NCI-H1694 treated with DMSO at 0.1 percent for 48 hours (cell line): Measurements from ENCODE around the gene GTF2A2.
A peak's percentile ranks its signal among the peaks of the same experiment; 100 is the strongest.
"Not testable (repeated sequence)": the region's sequence is repeated elsewhere in the genome, so short reads cannot be mapped to it uniquely, and the experiment has no call there.

Experiments
- DNase-seq: peaks from one replicate; lab custom pipeline; 2025; lab: John Stamatoyannopoulos, UW

GTF2A2 gene

GRCh38 chr15:59656897-59657634 is at the start of gene GTF2A2:
Gene GTF2A2 (minus strand): TSS chr15:59657515. CDS start chr15:59652277, 5,238 bp downstream.
- DNase-seq, result peak; percentile 67

GRCh38 chr15:59703979-59704796 is 46.9 kb upstream of the GTF2A2 start:
- DNase-seq, result no peak

DNA sequence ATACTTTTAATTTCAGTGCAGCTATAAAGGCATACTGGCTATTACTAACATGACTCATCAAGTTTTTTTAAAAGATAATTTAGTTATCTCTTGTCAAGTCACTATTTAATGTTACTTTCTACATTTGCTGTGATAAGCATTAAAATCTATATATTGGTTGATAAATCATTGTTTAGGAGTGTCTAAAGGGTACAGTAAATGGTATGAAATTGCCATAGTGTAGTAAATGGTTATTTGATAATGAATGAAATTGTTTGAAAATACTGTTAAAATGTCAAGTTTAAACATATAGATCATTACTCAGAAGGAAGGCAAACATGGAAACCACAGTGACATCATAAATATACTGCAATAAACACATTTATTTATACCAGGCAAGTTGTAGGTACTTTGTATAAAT is 45.0 kb upstream of the GTF2A2 start:
- no peak for DNase-seq

GRCh38 chr15:59701880-59702279 is 44.6 kb upstream of the GTF2A2 start:
- DNase-seq, result no peak

DNA sequence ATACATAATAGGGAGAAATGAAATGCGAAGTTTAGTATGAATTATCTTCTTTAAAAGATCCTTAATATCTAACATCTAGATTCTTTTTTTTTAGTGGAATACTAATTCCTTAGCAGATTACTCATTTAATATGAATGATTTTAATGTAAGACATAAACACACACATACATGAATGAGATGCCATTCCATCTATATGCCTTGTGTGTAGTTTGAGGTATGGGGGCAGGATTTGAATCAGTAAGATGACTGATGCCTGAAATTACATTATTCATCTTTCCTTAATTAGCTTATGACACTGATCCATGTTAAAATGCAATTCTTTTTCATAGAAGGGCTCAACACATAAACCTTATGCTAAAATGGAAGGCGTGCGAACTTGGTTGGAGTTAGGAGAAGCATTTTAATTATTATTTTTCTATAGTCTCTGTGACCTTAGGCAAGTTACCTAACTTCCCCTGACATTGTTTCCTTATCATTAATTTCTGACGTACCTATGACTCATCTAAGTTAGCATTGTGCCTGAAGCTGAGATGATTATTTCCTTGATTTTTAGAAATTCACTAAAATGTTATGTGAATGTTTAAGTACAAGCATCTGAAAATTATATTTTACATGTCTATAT is 42.6 kb upstream of the GTF2A2 start:
- DNase-seq, result no peak

GRCh38 chr15:59698065-59698464 is 40.8 kb upstream of the GTF2A2 start:
- DNase-seq, result not testable (repeated sequence)

DNA sequence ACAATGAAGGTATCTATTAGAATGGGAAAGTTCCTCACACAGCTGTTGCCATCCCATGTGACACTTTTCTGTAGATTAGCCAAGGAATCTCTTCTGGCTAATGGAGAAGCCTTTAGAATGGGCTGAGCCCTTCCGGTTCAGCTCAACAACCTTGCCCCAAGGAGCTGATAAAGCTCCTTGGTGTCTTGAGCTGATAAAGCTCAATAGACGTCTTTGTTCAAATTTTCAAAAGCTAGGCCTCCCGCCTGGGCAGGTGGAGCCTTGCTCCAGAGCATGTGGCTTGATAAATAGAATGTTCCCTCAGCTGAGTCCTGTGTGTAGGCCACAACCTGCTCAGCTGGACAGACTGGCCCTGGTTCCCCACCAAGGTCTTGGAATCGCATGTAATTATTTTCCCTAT is 39.0 kb upstream of the GTF2A2 start:
- no peak for DNase-seq

GRCh38 chr15:59694779-59695178 is 37.5 kb upstream of the GTF2A2 start:
- no peak for DNase-seq

DNA sequence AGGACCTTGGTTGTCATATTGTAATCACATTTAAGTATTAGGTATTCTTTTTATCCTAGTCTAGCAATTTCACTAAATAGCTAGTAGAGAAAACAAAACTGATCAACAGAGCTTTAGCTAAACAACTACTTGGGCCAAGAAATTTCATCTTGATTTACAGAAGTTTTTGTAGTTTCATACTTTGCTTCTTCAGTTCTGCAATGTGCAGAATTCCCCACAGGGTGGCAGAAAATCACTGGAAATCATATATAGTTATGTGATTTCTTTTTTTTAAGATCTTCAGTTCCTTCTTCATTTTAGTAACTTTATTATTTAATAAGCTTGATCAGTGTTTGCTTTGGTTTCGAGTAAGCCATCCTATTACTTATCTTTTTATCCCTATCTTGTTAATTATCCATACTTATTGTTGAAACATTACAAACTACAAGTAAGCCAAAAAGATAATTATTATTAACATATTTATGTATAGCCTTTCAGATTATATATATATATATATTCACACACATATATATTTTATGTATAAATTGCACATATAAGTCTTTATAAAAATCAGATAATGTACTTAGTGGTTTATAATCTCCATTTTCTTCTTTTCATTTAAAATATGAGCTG is 34.0 kb upstream of the GTF2A2 start:
- DNase-seq, result peak; percentile 37

- DNase-seq, result peak; percentile 5
Measured at GRCh38 chr15:59689626-59690236, 32.4 kb upstream of the GTF2A2 start.

DNA sequence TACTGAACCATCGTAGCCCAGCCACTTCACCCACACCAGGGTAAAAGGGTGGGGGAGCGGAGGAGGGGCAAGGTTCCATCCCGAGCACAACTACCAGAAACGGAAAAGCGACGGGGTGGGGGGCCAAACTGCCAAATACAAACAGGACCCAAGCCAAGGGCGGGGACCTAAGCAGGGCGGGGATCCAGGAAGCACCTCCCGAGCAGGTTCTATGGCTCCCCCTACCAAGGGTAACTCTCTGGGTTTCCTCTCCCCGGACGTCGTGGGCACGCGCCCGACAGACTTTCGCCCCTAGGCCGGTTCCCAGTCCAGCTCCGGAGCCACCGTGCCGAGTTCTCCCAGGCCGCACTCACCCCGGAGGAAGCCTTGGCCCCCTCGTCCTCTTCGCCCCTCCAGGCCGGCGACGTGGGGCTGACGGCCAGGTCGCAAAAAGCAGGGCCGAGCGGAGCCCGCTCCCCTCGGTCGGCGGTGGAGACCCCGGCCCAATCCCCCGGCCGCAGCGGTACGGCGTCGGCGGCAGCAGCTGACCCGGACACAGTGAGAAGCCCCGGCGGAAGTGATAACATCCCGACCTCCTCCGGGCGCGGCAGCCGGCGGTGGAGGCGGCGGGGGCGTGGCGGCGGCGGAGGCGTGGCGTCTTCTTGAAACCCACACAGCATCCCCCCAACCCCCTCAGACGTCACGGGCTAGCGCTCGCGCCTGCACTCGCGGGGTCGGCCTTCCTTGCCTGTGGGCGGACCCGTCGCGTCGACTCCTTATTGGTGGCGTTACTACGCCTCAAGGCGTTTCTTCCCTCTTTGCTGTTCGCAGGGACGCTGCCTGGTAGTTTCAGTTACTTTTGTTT is 31.7 kb upstream of the GTF2A2 start, which contains the start of gene BNIP2:
BNIP2 (minus strand) TSS at position 539 of the 844 bp plus-strand sequence. CDS start 6,863 bp downstream, outside the sequence.
- DNase-seq, result peak; percentile 87

GRCh38 chr15:59688423-59688781 is 31.1 kb upstream of the GTF2A2 start:
- peak; percentile 37 for DNase-seq

DNA sequence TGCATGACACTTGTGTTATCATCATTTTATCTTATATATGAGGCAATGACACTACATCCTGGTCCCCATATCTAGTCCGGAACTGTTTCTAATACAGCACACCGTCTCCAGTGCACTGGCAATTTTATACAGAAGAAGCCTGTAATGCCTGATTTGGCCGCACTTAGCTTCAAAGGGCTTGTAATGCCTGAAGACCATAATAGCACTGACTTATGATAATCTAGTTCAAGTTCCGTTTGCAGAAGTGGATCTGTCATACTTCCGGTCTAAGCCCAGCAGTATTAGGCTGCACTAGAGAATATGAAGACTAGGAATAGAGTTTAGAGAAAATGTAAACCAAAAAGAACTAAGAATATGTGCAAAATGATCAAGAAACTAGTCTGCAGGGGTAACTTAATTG is 30.5 kb upstream of the GTF2A2 start:
- DNase-seq, result no peak

DNA sequence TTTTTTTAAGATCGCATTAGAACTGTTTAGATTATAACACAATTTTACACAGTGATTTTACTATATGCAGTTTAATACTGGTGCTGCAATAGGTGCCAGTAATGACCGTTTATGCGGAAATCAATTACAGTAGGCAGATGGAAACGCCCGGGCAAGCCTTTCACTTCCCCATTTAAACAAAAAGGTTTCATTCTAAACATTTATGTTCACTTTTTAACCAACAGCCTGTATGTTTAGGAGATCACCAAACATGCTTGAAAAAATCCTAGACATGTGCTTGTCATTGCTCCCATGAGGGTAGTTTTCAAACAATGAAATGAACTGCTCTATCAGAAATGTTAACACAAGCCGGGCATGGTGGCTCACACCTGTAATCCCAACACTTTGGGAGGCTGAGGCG is 29.1 kb upstream of the GTF2A2 start:
- DNase-seq, result no peak

GRCh38 chr15:59685737-59686297 is 28.5 kb upstream of the GTF2A2 start:
- no peak for DNase-seq

- DNase-seq, result no peak
Measured at GRCh38 chr15:59680870-59681269, 23.6 kb upstream of the GTF2A2 start.

GRCh38 chr15:59680346-59680745 is 23.0 kb upstream of the GTF2A2 start:
- no peak for DNase-seq

- DNase-seq, result no peak
Measured at GRCh38 chr15:59678620-59679019, 21.3 kb upstream of the GTF2A2 start.

GRCh38 chr15:59678172-59678571 is 20.9 kb upstream of the GTF2A2 start:
- no peak for DNase-seq

DNA sequence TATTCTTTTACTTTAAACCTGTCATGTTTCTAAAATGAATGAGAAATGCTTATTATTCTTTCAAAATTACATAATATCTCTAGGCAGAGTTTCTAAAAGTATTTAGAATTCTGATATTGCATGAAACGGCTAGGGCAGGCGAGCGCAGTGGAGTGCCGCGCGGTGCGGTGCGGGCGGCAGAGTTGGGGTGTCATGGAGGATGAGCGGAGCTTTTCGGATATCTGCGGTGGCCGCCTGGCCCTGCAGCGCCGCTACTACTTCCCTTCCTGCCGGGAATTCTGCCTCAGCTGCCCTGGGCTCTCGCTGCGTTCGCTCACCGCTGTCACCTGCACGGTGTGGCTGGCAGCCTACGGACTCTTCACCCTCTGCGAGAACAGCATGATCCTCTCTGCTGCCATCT is 19.2 kb upstream of the GTF2A2 start:
- no peak for DNase-seq
